Fibroblast of pulmonary artery (primary cell): ENCODE data around the gene TRAF2.

ENCODE experiments used
- DNase-seq: peaks from one replicate; pipeline ENCODE4 v3.0.0-alpha.2; 2010; ENCODE audit warnings: low read depth
- H3K4me3 ChIP-seq: replicated peaks from 2 replicates; pipeline ENCODE4 v1.5.1; 2011; ENCODE audit warnings: low read depth, mild to moderate bottlenecking, control low read depth, low read length, moderate library complexity
- TF ChIP-seq, protein P1 (sequence below): IDR thresholded peaks from 2 replicates; pipeline ENCODE4 v1.5.1; 2011; ENCODE audit warnings: mild to moderate bottlenecking, control low read depth, low read length, inconsistent platforms; ENCODE audit errors: missing control alignments

Gene TRAF2

DNA sequence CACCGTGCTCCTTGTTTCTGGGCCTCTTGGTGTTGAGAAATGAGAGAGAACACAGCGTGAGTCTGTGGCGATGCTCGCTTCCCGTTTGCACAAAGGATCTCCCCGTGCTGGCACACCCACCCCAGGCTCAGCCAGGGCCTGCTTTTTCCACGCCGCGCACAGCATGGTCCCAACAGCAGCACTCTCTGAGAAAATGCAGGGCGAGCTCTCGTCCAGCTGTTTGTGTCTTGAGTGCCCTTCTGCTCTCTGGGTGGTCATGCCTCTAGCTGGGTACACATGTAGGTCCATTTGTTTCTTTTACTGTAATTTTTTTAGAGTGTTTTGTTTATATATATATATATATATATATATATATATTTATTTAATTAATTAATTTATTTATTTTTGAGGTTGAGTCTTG, 31.6 kb downstream of the TRAF2 start:
- TF ChIP-seq, protein P1, sequence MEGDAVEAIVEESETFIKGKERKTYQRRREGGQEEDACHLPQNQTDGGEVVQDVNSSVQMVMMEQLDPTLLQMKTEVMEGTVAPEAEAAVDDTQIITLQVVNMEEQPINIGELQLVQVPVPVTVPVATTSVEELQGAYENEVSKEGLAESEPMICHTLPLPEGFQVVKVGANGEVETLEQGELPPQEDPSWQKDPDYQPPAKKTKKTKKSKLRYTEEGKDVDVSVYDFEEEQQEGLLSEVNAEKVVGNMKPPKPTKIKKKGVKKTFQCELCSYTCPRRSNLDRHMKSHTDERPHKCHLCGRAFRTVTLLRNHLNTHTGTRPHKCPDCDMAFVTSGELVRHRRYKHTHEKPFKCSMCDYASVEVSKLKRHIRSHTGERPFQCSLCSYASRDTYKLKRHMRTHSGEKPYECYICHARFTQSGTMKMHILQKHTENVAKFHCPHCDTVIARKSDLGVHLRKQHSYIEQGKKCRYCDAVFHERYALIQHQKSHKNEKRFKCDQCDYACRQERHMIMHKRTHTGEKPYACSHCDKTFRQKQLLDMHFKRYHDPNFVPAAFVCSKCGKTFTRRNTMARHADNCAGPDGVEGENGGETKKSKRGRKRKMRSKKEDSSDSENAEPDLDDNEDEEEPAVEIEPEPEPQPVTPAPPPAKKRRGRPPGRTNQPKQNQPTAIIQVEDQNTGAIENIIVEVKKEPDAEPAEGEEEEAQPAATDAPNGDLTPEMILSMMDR, result no peak
- DNase-seq, result no peak

DNA sequence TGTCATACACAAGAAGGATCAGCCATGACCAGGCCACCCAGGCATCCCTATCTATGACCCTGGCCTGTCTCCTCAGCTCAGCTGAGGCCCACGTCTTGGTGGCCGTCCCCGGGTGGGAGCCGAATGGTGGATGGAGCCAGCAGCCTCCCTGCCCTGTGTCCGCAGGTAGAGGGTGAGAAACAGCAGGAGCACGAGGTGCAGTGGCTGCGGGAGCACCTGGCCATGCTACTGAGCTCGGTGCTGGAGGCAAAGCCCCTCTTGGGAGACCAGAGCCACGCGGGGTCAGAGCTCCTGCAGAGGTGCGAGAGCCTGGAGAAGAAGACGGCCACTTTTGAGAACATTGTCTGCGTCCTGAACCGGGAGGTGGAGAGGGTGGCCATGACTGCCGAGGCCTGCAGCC, 33.8 kb downstream of the TRAF2 start:
- no peak for DNase-seq
- H3K4me3 ChIP-seq, result no peak overlapping the region

More for the DNA sequence above, 31.6 kb downstream of the TRAF2 start:
- no peak overlapping the region for H3K4me3 ChIP-seq

DNA sequence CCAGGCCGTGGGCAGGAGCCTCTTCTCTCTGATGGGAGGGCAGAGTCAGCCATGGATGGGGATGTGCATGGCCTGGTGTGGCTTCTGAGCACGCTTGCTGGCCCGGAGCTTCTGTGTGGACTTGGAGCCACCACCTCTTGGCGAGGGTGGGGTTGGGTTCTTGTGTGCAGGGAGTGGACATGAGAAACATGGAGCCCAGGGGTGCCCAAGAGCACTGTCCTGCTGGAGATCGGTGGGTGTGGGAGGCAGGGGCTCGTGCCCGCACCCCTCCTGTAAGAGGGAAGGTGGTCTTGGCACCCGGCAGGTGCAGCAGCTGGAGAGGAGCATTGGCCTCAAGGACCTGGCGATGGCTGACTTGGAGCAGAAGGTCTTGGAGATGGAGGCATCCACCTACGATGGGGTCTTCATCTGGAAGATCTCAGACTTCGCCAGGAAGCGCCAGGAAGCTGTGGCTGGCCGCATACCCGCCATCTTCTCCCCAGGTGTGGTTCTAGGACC, 34.5 kb downstream of the TRAF2 start:
- DNase-seq, result no peak
- H3K4me3 ChIP-seq, result no peak overlapping the region
- TF ChIP-seq, protein P1, result no peak

More for the DNA sequence above, 33.8 kb downstream of the TRAF2 start:
- TF ChIP-seq, protein P1, result no peak

DNA sequence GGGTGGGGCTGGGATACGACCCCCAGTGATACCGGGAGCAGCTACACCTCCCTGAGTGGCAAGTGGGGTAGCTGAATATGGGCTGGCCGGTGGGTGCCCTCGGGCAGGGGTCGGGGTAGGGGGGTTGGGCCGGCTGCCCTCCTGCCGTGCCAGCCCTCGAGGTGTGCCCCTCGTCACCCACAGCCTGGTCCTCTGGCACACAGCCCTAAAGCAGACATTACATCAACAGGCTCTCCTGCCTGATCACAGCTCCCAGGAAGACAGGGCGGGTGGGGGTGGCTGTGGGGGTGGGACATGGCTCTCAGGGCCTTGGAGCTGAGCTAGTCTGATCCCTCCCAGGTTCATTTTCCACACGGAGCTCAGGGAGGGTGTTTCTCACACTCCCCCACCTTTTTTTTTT, 35.0 kb downstream of the TRAF2 start:
- no peak for DNase-seq
- no peak overlapping the region for H3K4me3 ChIP-seq
- TF ChIP-seq, protein P1, result no peak

GRCh38 chr9:136921718-136922117, 35.4 kb downstream of the TRAF2 start:
- no peak for DNase-seq
- no peak overlapping the region for H3K4me3 ChIP-seq

GRCh38 chr9:136922540-136922939, 36.2 kb downstream of the TRAF2 start:
- TF ChIP-seq, protein P1, result no peak

More at GRCh38 chr9:136921718-136922117, 35.4 kb downstream of the TRAF2 start:
- TF ChIP-seq, protein P1, result no peak

GRCh38 chr9:136923881-136924280, 37.6 kb downstream of the TRAF2 start:
- H3K4me3 ChIP-seq, result no peak overlapping the region
- TF ChIP-seq, protein P1, result no peak
- DNase-seq, result no peak

More at GRCh38 chr9:136922540-136922939, 36.2 kb downstream of the TRAF2 start:
- DNase-seq, result no peak
- H3K4me3 ChIP-seq, result no peak overlapping the region
